HG03045 (cell line): ENCODE data around the gene TSPAN3.

Experiments used
- ATAC-seq: cut with Tn5 transposase; IDR thresholded peaks from one replicate; pipeline ENCODE4 v1.9.1; 2021; ENCODE audit warnings: mild to moderate bottlenecking, moderate library complexity; ENCODE audit not compliant: unreplicated experiment

The TSPAN3 gene

DNA sequence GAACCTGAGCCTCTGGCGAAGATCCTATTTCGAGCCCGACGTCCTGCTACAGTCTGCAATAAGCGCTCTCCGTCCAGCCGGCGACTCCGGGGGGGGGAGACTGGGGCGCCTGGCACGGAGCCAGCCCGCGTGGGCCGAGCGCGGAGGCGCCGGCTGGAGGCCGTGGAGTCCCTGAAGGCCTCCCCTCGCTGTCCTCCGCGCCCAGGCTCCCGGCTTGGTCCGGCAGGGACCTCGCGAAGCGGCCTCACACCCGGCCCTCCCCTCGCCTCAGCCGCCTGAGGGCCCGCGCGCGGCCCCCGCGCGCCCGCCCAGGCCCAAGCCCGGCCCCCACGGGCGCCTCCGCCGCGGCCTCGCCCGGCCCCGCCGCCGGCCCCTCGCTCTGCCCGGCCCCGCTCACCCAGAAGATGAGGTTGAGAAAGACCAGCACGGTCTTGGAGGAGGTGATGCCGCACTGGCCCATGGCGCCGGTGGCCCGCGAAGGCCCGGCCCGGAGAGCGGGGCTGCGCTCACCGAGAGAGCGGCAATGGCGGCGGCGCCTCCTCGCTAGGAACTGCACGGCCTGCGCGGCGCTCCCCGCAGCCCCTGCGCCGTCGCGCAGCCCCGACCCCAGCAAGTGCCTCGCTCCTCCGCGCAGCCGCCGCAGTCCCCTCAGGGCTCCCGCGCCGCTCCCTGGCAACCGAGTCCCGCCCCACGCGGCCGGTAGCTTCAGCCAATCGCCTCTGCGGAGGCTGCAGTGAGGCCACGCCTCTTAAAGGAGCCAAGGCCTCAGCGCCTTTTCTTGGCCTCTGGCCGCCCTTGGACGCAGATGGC lies at the start of gene TSPAN3:
Gene TSPAN3 (minus strand): TSS at position 615 of the 810 bp plus-strand sequence. CDS start 155 bp downstream, at position 460.
- peak; percentile 95 for ATAC-seq

- no peak for ATAC-seq
Measured at GRCh38 chr15:77120576-77120975, 49.7 kb upstream of the TSPAN3 start.

- ATAC-seq, result no peak
Measured at GRCh38 chr15:77119446-77119845, 48.5 kb upstream of the TSPAN3 start.

DNA sequence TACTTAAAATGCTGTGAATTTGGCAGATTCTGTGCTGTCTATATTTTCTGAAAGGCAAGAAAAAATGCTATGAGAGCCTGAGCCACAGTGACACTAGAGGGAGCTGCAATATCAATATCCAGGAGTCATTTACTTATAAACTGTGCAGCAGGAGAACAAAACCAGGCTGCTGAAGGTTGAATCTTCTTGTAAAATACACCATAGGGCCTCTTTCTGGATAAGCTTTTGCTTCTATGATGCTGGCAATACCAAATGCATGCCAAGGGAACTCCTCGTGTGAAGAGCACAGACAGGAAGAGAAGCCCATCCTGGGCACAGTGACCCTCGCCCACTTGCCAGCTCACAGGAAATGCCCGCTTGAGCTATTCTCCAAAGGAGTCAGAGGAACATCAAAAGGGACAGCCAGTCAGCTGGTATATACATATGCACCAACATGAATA lies 48.0 kb upstream of the TSPAN3 start:
- no peak for ATAC-seq

DNA sequence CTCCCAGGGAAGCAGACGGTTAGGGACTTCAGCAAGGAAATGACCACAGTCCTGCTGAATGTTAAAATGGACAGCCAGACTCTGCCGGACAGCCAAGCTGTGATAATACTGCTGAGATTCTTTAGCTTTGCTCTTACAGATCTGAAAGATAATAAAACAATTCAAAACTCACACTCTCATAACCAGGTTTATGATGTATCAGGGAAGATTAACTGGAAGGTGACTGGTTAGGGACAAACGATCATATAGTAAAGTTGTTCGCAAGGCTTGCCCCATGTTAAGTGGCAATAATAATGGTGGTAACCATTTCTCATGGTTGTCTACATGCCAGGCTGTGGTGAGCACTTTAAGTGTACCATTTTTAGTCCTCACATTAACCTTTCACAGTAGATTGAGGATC lies 44.3 kb upstream of the TSPAN3 start:
- ATAC-seq, result no peak

- ATAC-seq, result no peak
Measured at GRCh38 chr15:77112838-77113504, 42.1 kb upstream of the TSPAN3 start.

DNA sequence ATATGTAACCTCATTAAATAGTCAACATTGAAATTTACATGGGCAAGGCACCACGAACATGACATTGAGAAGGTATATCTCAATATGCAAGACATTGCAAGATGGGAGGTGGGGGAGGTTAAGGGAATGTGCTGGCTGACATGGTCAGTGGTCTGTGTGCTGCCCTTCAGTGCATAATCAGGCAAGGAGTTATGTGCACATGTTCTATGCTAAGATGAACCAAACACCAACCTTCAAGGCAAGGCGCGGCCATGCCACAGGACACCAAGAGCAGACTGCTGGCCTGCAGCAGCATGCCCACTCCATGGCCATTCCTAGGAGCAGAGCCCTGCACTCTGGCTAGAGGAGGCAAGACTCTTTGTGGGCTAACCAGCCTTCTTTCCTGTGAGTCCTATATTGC lies 40.9 kb upstream of the TSPAN3 start:
- no peak for ATAC-seq

- no peak for ATAC-seq
Measured at GRCh38 chr15:77107531-77108355, 36.8 kb upstream of the TSPAN3 start.

- no peak for ATAC-seq
Measured at GRCh38 chr15:77107068-77107467, 36.2 kb upstream of the TSPAN3 start.

DNA sequence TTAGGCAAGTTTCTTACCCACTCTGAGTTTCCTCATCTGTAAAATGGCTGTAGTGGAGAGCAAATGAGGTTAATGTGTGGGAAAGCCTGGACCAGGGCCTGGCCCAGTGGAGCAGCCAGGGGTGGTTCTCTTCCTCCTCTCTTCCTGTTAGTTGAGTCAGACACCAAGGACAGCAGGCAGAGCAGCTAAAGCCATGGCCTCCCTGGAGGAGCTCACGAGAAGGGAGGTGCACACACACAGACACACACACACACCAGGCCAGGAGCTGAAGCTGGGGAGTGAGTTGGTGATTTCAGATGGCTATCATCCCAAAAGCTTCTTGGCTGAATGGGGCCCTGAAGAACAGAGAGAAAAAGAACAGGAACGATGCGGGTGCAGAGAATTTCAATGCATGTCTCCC lies 33.2 kb upstream of the TSPAN3 start:
- ATAC-seq, result no peak

- ATAC-seq, result no peak
Measured at GRCh38 chr15:77099741-77100463, 29.0 kb upstream of the TSPAN3 start.

- no peak for ATAC-seq
Measured at GRCh38 chr15:77098572-77098971, 27.7 kb upstream of the TSPAN3 start.

- no peak for ATAC-seq
Measured at GRCh38 chr15:77097921-77098320, 27.0 kb upstream of the TSPAN3 start.

GRCh38 chr15:77097248-77097721 lies 26.4 kb upstream of the TSPAN3 start:
- ATAC-seq, result no peak

- ATAC-seq, result no peak
Measured at GRCh38 chr15:77096541-77096940, 25.6 kb upstream of the TSPAN3 start.

- ATAC-seq, result no peak
Measured at GRCh38 chr15:77096138-77096537, 25.2 kb upstream of the TSPAN3 start.

GRCh38 chr15:77094397-77095030 lies 23.6 kb upstream of the TSPAN3 start:
- ATAC-seq, result no peak

GRCh38 chr15:77093436-77093835 lies 22.5 kb upstream of the TSPAN3 start:
- no peak for ATAC-seq

DNA sequence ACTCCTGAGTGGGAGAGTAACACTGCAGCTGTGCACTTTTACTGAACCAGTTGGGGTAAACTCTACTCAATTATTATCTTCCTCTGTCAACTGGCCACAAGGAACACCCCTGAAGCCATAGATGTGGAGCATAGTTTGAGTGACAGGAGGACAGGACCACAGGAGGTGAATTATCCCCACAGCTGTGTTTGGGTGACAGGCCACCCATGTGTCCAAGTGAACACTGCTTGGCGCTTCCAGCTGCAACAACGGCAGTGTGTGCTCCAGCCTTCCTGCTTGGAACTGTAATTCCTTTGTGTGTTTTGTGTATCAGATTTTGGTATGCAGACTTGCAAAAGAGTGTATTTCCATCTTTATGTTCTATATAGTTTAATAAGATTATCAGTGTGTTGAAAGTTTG lies 20.2 kb upstream of the TSPAN3 start:
- ATAC-seq, result no peak

DNA sequence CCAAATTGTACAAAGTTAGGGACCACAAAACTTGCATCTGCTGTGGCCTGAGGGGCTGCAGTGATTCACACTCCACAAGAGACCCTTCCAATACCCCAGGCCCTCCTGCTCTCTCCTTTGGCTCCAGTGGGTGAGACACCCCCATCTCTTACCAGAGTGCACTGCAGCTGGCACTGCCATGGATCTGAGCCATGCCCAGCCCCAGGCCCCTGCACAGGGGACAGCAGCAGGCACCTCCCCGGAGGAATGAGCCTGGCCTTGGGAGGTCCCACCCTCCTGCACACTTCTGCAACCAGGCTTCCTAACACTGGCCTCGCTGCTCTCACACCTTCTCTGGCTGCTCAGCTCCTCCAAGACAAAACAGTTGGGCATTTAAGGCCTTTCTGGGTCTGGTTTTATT lies 16.3 kb upstream of the TSPAN3 start:
- ATAC-seq, result no peak
